GM06990 (cell line): ENCODE results near the gene LATS1.

ENCODE experiments used
- DNase-seq: peaks from one replicate; pipeline ENCODE4 v3.0.0-alpha.2; 2011; ENCODE audit not compliant: insufficient read length; ENCODE audit errors: extremely low read depth
- H3K27me3 ChIP-seq: replicated peaks from 2 replicates; pipeline ENCODE4 v1.6.0; 2011; ENCODE audit warnings: low read length; ENCODE audit not compliant: control insufficient read depth, insufficient read depth
- H3K36me3 ChIP-seq: 2 replicates; pipeline ENCODE4 v1.5.1; 2011; ENCODE audit warnings: low read length; ENCODE audit not compliant: control insufficient read depth, insufficient read depth
- H3K4me3 ChIP-seq: replicated peaks from 2 replicates; pipeline ENCODE4 v1.5.1; 2011; ENCODE audit warnings: low read depth, mild to moderate bottlenecking, control low read depth, low read length
- CTCF ChIP-seq: IDR thresholded peaks from 2 replicates; pipeline ENCODE4 v1.5.1; 2011; ENCODE audit warnings: low read length, control low read depth, mild to moderate bottlenecking, inconsistent platforms; ENCODE audit not compliant: insufficient read depth, poor library complexity, severe bottlenecking

LATS1 gene

GRCh38 chr6:149714442-149714841 is 3.5 kb downstream of the LATS1 start:
- Histone ChIP-seq H3K4me3 (no peak overlapping the region), H3K27me3 (no peaks in the 10 kb centered on the region), H3K36me3 (no peaks in the 10 kb centered on the region)
- no peak for TF ChIP-seq CTCF
- DNase-seq, result no peak

GRCh38 chr6:149711711-149712110 is 6.2 kb downstream of the LATS1 start:
- Histone ChIP-seq H3K4me3 (no peak overlapping the region), H3K36me3 (no peaks in the 10 kb centered on the region; the same call in 1 of the 2 replicates), H3K27me3 (no peaks in the 10 kb centered on the region)
- no peak for DNase-seq
- TF ChIP-seq CTCF, result no peak

GRCh38 chr6:149701714-149702113 is 16.2 kb downstream of the LATS1 start:
- Histone ChIP-seq H3K36me3 (peaks cover 1% of the 10 kb centered on the region; the same call in 1 of the 2 replicates), H3K27me3 (no peaks in the 10 kb centered on the region), H3K4me3 (no peak overlapping the region)
- TF ChIP-seq CTCF, result no peak
- DNase-seq, result no peak

GRCh38 chr6:149699150-149699549 is 18.8 kb downstream of the LATS1 start:
- Histone ChIP-seq H3K27me3 (no peaks in the 10 kb centered on the region), H3K36me3 (peaks cover 3% of the 10 kb centered on the region), H3K4me3 (no peak overlapping the region)
- DNase-seq, result no peak
- TF ChIP-seq CTCF, result no peak

GRCh38 chr6:149698175-149698574 is 19.7 kb downstream of the LATS1 start:
- Histone ChIP-seq H3K36me3 (peaks cover 3% of the 10 kb centered on the region), H3K4me3 (no peak overlapping the region), H3K27me3 (no peaks in the 10 kb centered on the region)
- no peak for TF ChIP-seq CTCF
- no peak for DNase-seq

DNA sequence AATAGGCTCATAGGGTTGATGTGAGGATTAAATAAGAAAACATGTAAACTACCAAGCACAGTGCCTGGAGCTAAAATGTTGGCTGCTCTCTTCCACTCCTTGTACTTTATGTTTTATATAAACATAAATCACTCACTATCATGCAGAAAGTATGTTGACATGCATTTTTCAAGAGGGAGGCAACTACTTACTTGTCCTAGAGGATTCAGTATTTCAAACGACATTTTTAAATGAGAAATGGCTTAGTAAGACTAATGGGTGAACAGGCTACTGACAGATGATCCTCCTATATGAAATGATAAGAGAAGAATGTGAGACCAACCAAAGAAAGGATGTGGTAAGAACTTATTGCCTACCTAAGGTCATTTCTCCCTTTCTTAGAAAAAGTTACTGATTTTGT is 21.0 kb downstream of the LATS1 start:
- Histone ChIP-seq H3K27me3 (no peaks in the 10 kb centered on the region), H3K4me3 (no peak overlapping the region), H3K36me3 (peaks cover 3% of the 10 kb centered on the region)
- DNase-seq, result no peak
- TF ChIP-seq CTCF, result no peak
